Adipose tissue (tissue), 3 donors: ENCODE data around the gene CPT1B. TPM values are rescaled to one million over a fixed set of nuclear protein-coding genes. Genes with fewer than 3 reads are reported as not detected.

Source experiments
- H3K27ac ChIP-seq: one replicate; pipeline ENCODE4 v1.5.1; 2013; ENCODE audit warnings: low read depth, low read length
- WGBS, 3 donors: extraction: QIAGEN DNeasy Blood & Tissue Kit; methylation state at CpG; one replicate each; pipeline ENCODE4 v1.1.7; 2013; 5-methylcytosine and 5-hydroxymethylcytosine counted together
- polyA plus RNA-seq, 3 donors: library from polyadenylated mRNA; stranded (reverse); fragments of 200-250 nt; gene quantifications; one replicate each; pipeline ENCODE4 v1.2.3, GENCODE V29; 2013
- donor health status: healthy with polysubstance abuse.
- donor health status: Bipolar disorder and iron deficiency.
- donor health status: healthy.

The CPT1B gene
- polyA plus RNA-seq, 3 donors, result 13.4 to 30.4 (median 13.5) TPM

DNA sequence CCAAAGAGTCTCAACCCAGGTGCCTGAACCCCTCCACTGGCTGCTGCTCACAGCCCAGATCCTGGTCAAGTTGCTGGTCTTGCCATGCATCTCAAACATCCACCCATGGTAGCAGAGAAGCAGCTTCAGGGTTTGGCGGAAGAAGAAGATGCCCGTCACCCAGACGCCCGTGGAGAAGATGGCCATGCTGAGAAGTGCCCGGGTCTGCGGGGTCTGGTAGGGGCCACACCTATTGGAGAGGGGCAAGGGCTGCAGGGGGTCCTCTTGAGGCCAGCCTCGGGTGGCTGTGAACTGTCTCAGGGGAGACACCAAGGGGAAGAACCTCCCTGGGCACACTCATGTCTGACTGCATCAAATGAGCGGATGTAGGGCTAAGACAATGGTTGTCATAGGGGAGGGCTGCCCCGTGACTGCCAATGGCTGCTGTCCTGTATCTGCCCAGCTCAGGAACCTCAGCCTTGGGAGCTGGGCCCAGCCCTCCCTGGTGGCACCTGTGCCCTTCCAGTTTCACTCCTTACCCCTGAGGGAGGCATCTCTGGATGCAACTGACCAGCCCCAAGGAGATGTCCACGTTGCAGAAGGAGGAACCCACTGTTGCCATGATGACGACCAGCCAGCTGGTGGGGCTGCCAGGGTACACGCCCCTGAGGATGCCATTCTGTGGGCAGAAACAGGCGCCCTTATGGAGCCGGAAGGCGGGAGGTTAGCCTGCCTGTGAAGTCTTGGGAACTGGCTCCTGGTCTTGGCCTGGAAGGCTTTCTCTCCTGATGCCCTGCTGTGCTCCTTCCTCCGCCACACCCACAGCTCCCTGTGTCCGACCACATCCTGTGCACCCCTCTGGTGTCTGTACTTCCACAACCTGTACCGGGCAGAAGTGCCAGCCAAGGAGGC lies 1.2 kb downstream of the CPT1B start:
- no peak overlapping the region for H3K27ac ChIP-seq
- WGBS, 3 donors, result 76 to 92% (median 77%) methylated on average over 18 of the region's 18 CpGs

DNA sequence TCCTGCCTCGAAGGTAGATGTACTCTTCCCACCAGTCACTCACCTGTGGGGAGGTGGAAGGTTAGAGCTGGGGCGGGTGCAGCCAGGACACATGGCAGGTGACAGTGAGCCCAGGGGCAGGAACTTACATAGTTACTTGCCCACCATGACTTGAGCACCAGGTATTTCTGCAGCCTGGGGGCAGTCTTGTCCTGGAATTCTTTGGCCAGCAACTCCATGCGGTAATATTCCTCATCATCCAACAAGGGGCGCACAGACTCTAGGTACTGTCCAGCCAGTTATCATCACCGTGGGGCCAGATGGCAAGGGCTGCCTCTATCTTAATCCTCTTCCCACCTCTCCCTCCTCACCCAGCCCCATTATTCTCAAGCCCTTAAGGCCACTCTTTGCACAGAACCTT lies 2.2 kb downstream of the CPT1B start:
- H3K27ac ChIP-seq, result no peak overlapping the region
- 65 to 70% (median 68%) methylated on average over 5 of the region's 5 CpGs for WGBS, 3 donors

DNA sequence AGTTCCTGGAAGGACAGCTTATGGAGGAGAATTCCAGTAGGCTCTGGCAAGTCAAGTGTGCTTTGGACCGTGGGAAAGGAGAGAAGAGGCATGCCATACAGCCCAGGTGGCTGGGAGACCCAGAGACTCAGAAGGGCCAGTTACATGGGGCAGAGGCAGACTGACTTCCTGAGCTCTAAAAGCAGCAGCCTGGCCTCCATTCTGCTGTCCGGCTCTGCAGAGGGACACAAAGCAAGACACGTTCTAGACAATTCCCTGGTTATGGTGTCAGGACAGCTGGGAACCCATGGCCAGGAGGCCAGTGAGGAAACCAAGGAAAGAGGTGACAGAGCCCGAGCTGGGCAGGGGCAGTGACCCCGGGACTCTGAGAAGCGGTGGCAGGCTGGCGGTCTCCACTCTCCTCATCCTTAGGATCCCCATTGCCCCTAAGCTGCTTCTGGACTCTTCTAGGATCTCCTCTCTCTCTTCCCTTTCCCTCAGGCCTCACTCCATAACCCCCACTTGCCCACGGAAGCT lies 2.7 kb downstream of the CPT1B start:
- WGBS, 3 donors, result 81 to 91% (median 83%) methylated on average over 8 of the region's 8 CpGs
- no peak overlapping the region for H3K27ac ChIP-seq

DNA sequence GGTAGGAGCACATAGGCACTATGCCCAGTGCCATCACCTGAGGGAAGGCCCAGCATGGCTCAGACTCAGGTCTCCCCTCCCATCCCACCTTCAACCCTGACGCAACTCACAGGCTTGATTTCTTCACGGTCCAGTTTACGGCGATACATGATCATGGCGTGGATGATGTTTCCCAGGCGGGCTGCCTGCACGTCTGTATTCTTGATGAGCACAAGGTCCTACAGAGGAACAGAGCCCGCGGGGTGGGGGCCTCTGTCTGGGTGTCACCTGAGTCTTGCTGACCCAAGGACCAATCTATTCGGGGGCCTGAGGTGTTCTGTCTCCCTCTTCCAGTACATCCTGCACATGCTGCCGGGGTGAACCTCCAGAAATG lies 3.9 kb downstream of the CPT1B start:
- WGBS, 3 donors, result 88 to 92% (median 91%) methylated on average over 11 of the region's 11 CpGs
- no peak overlapping the region for H3K27ac ChIP-seq

DNA sequence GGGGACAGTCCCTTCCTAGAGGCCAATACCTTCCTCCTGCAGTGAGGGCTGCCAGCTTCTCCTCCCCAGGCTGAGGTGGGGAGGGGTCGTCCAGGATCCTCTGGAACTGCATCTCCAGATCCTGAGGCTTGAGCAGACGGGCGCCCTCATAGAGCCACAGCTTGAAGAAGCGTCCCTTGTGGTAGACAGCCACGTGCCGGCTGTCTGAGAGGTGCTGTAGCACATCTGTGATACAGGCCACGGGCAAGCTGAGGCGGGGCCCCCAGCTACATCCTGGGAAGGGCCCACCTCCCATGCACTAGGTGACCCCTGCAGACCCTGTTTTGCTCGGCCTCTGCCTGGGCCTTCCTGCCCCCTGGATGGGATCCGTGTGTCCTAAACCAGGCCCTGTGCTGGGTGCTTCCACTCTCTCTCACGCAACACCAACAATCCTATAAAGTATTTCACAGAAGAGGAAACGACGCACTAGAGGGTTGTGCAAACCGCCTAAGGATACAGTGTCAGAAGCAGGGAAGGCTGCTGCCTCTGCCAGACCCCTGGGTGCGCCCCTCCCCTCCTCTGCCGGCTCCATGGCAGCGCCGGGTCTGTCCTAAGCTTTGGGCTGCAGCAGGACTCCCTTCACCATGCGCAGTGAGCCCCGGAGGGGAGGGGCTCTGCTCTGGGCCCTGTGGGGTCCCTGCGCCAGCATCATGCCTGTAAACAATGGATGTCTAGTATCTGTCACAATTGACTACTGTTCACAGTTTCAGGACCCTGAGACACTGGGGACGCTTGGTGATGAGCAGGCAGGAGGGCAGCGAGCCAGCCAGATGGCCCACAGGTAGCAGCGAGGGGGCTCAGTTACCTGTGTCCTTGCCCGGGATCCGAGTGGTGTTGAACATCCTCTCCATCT lies 4.5 kb downstream of the CPT1B start:
- no peak overlapping the region for H3K27ac ChIP-seq
- 84 to 89% (median 86%) methylated on average over 26 of the region's 26 CpGs for WGBS, 3 donors

DNA sequence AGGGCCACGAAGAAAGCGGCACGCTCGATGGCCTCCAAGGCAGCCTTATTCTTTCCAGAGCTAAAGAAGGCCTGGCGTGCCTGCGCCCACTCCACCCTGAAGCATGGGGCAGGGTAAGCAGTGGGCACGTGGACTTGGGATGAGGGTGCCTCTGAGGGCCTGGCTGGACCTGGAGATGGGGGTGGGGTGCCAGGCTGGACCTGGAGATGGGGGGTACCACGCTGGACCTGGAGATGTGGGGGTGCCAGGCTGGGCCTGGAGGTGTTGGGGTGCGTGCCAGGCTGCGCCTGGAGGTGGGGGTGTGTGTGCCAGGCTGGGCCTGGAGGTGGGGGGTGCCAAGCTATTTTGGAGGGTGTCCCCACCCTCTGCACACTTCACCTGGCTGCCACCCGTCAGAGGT lies 5.3 kb downstream of the CPT1B start:
- 93 to 94% (median 94%) methylated on average over 11 of the region's 11 CpGs for WGBS, 3 donors

DNA sequence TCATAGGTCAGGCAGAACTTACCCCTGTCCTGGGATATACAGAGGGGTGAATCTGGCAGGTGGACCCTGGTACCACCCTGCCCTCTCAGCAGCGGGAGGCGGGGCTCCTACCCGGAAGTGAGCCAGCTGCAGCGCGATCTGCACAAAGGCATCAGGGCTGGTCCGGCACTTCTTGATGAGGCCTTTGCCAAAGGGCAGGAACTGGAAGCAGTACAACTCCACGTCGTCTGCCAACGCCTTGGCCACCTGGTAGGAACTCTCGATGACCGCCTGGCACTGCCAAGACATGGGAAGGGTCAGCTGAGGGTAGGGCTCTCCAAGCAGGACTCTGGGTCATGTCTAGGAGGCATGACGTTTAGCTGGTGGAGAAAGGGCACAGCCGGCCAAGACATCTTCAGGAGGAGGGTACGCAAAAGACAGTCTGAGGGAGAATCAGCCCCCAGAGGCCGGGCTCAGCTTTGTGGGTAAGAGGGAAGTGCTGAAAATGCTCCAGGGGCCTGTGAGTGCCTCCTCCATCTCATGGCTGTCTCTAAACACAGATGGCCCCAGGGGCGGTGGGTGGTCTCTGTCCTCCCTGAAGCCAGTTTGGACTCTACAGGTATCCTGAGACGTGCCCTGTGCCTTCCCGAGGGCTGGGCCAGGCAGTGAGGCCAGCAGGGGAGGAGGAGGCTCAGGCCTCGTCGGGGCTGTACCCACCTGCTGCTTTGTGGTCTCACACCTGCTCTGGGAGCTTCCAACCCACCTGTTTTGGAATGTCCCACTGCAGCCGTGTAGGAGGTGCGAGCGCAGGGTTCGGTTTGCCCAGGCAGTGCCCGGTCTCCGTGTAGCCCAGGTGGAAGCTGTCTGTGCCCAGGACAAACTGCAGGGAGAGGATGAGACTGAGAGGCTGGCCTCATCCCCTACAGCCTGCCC lies 6.7 kb downstream of the CPT1B start:
- no peak overlapping the region for H3K27ac ChIP-seq
- WGBS, 3 donors, result 82 to 88% (median 87%) methylated on average over 26 of the region's 26 CpGs

More for the DNA sequence above, 5.3 kb downstream of the CPT1B start:
- no peak overlapping the region for H3K27ac ChIP-seq

DNA sequence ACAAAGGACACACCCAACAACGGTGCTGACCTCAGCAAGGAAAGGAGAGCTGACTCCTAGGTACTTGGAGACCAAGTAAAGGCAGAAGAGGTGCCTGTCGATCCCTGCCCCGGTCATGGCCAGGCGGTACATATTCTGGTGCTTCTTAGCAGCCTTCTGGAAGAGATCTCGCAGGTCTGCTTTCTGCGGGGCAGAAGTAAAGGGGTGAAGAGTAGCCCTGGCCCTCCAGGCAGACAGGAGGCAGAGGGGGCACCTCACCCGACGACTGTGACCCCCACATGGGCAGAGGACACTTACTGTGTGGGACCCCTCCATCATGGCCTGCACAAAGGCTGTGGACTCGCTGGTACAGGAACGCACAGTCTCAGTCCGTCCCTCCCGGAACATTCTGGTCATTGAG lies 7.4 kb downstream of the CPT1B start:
- no peak overlapping the region for H3K27ac ChIP-seq
- 91 to 95% (median 94%) methylated on average over 12 of the region's 12 CpGs for WGBS, 3 donors

DNA sequence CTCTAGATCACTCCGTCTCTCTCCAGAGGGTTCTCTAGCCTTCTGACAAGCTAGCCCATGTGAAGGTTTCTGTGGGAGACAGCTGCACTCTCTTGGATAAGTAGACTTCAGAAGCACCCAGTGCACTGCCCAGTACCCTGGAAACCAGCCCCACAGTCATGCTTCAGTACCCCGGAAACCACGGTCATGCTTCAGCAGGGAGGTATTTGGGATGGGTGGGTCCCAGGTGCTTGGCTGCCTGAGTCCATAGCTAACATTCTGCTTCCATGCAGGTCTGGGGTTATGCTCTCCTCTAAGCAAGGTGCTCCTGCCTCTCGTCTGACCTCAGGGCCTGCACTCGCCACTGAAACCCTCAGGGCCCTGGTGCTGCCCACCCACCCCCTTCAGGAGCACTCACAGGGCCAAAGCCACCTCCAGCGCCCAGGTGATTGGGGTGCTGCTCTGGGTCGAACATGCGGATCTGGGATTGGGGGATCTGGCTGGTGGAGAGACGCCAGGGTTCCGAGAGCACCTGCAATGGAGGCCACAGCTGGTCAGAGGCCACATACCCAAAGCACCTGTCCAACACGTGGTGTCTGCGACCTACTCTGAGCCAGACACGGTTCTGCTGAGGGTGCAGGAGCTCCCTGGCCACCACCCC lies 8.2 kb downstream of the CPT1B start:
- no peak overlapping the region for H3K27ac ChIP-seq
- WGBS, 3 donors, result 88 to 95% (median 92%) methylated on average over 13 of the region's 13 CpGs

DNA sequence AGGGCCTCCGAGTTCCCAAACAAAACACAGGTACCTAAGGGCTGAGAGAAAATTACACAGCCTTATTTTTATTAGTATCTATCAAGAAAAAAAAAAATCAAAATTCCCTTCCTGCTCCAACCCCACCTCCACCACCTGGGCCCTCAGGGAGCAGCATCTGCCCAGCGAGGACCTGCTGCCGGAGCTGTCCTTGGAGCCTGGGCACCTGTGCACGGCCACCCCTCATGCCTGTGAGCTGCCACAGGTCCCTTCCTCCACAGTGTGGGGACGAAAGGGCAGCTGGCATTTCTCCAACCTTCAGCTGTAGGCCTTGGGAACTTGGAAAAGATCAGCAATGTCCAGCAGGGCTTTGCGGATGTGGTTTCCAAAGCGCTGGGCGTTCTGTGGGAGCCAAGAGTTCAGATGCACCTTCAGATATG lies 9.2 kb downstream of the CPT1B start:
- H3K27ac ChIP-seq, result no peak overlapping the region
- WGBS, 3 donors, result 43 to 85% (median 75%) methylated on average over 8 of the region's 8 CpGs

DNA sequence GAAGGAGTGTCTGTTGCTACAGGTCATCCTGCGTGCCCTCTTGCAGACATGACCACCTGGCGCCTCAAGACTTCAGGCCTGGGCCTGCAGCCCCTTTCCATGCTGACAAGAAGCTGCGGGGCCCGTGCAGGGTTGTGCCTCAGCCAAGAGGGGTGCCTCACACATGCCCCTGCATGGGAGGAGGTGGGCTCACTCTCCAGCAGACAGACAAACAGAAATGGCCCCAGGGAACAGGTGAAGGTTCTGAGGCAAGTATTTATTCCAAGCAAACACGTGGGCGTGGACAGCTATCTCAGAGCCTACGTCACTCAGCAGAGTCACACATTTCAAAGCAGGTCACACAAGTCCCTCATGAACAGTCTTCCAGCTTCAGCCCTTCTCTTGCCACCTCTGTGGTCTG lies 9.6 kb downstream of the CPT1B start:
- no peak overlapping the region for H3K27ac ChIP-seq

DNA sequence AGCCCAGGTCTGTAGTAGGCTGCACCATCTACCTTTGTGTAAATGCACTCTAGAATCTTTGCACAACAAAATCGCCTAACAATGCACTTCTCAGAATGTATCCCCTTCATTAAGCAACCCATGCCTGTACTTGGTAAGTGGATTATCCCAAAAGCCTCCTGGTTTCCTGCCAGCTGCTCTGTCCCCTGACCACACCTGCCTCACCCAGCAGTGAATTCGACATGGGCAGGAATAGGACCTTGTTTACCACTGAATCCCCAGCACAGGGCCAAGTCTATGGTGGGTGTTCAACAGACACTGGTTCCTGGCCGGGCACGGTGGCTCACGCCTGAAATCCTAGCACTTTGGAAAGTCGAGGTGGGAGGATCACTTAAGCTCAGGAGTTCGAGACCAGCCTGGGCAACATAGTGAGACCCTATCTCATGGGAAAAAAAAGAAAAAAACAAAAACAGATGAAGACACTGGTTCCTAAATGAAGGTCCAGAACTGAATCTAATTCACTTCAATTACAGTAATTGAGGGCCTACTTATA lies 10.4 kb downstream of the CPT1B start:
- 90 to 94% (median 92%) methylated on average over 7 of the region's 7 CpGs for WGBS, 3 donors
- H3K27ac ChIP-seq, result no peak overlapping the region

More for the DNA sequence above, 9.6 kb downstream of the CPT1B start:
- WGBS, 3 donors, result 59 to 91% (median 85%) methylated on average over 7 of the region's 7 CpGs

DNA sequence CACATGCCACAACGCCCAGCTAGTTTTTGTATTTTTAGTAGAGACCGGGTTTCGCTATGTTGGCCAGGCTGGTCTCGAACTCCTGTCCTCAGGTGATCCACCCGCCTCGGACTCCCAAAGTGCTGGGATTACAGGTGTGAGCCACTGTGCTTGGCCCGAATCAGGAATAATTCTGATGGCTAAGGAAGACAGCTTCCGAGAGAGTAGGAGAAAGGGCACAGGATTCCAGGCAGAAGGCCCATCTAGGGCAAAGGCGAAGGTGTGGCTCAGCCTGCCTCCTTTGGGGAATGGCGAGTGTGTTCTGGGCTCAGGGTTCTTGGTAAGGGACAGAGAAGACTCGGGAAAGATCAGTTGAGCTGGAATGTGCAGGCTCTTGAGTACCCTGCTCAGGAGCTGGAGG lies 13.9 kb downstream of the CPT1B start:
- no peak overlapping the region for H3K27ac ChIP-seq
- WGBS, 3 donors, result 70 to 93% (median 80%) methylated on average over 11 of the region's 11 CpGs

DNA sequence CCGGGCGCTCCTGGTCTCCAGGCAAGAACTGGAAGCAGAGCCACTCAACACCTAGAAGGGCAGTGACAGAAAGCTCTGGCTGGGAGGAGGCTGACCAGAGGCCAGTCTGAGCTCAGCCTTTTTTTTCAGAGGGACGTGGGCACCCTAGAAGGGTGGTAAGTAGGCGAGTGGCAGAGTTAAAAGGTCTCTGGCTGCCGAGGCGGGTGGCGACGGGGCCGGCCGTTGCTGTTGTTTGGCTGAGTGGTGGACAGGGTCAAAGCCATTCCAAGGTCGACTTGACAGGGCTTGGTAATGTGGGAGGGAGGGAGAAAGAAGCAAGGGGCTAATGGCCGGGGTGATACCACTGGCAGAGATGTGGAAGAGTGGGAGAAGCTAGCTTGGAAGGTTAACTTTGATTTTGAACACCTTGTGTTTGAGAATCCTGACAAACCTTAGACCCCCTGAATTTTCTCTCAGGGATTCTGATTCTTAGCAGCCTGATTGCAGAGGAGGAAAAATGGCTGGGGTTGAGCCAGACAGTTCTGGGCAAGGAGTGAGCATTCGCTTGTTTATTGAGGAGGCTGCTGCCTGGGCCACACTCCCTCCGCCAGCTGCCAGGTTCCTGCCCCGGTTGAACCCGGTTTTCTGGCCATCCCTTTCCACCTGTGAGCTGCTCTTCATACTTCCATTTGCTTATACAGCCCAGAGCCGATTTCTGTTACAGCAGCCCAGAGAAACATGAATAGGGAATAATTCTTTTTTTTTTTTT lies 14.6 kb downstream of the CPT1B start:
- no peak overlapping the region for H3K27ac ChIP-seq
- WGBS, 3 donors, result 13 to 34% (median 23%) methylated on average over 17 of the region's 17 CpGs

DNA sequence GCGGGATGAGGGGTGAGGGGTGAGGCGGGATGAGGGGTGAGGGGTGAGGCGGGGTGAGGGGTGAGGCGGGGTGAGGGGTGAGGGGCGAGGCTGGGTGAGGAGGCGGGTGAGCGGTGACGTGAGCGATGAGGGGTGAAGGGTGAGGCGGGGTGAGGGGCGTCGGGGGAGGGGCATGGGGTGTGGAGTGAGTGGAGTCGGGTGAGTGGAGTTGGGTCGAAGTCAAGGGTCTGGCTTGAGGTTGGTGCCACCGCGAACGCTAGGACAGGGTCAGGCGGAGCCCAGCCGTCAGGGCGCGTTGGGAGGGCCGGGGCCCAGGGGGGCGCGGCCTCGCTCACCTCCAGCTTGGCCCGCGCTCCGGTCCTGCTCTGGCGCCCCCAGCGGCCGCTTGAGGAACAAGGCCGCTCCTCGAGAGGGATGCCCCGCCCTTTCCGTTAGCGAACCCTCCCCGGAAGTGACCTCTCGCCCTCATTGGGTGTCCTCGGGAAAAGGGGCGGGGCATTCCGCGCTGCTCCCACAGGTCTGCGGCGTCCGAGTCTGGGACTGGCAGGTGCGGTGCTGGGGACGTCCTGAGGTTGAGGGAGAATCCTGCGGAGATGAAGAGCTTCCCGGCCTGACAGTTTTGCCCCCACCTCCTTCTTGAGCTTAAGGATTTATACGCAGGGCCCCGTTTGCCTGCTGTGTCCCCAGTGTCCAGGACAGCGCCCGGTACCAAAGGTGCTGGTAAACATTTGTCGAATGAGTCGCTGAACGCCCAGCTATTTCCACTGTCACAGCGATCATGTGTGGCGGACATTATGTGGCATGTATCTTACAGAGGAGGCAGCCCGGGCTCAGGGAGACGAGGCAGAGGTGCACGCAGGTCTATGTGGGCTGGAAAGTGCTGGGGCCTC lies 15.5 kb downstream of the CPT1B start, which contains the start of gene SYCE3:
SYCE3 (minus strand) TSS at position 397 of the 890 bp plus-strand sequence. CDS start 6,514 bp downstream, outside the sequence.
- WGBS, 3 donors, result 1 to 4% (median 4%) methylated on average over 55 to 58 of the region's 61 CpGs
- no peak within 1 kb of the TSS for H3K27ac ChIP-seq
